HEK293T (cell line): ENCODE measurements around the gene CTTNBP2.

Experiments
- CTCF ChIA-PET: fragments of 350-600 bp; formaldehyde crosslinking; extraction: SDS; loops from one replicate; lab custom pipeline; 2021; ENCODE audit warnings: antibody characterized with exemption, inconsistent platforms; lab: Yijun Ruan, JAX
- POLR2A ChIA-PET: fragments of 350-600 bp; formaldehyde crosslinking; extraction: SDS; loops from one replicate; lab custom pipeline; 2020; ENCODE audit warnings: antibody characterized with exemption, inconsistent platforms; lab: Yijun Ruan, JAX
- DNase-seq: peaks from one replicate; pipeline ENCODE4 v3.0.0; 2012; ENCODE audit warnings: mixed read lengths; ENCODE audit errors: extremely low spot score
- ARNT ChIP-seq: fragments of 450-650 bp; IDR thresholded peaks from 2 replicates; pipeline ENCODE4 v1.6.1; 2017; ENCODE audit warnings: mild to moderate bottlenecking
- BHLHE40 ChIP-seq: fragments of 450-650 bp; IDR thresholded peaks from 2 replicates; pipeline ENCODE4 v1.6.1; 2016; ENCODE audit warnings: mild to moderate bottlenecking, moderate library complexity, borderline replicate concordance
- CTBP1 ChIP-seq: fragments of 450-650 bp; IDR thresholded peaks from 2 replicates; pipeline ENCODE4 v1.6.1; 2016; ENCODE audit warnings: borderline replicate concordance
- ELF4 ChIP-seq: fragments of 450-650 bp; IDR thresholded peaks from 2 replicates; pipeline ENCODE4 v1.6.1; 2017; ENCODE audit warnings: antibody characterized with exemption
- FOXA1 ChIP-seq: fragments of 450-650 bp; IDR thresholded peaks from 2 replicates; pipeline ENCODE4 v1.6.1; 2016; ENCODE audit warnings: mild to moderate bottlenecking
- FOXK2 ChIP-seq: fragments of 450-650 bp; IDR thresholded peaks from 2 replicates; pipeline ENCODE4 v1.6.1; 2016; ENCODE audit warnings: mild to moderate bottlenecking
- FOXM1 ChIP-seq: fragments of 450-650 bp; IDR thresholded peaks from 2 replicates; pipeline ENCODE4 v1.6.1; 2017; ENCODE audit warnings: mild to moderate bottlenecking, borderline replicate concordance
- HDGF ChIP-seq: fragments of 450-650 bp; IDR thresholded peaks from 2 replicates; pipeline ENCODE4 v1.6.1; 2017; ENCODE audit warnings: antibody characterized with exemption, borderline replicate concordance
- L3MBTL2 ChIP-seq: fragments of 450-650 bp; conservative IDR thresholded peaks from 2 replicates; pipeline ENCODE4 v1.6.1; 2016; ENCODE audit warnings: mild to moderate bottlenecking
- LEF1 ChIP-seq: fragments of 450-650 bp; IDR thresholded peaks from 2 replicates; pipeline ENCODE4 v1.6.1; 2017; ENCODE audit warnings: mild to moderate bottlenecking, borderline replicate concordance
- NFRKB ChIP-seq: fragments of 450-650 bp; IDR thresholded peaks from 2 replicates; pipeline ENCODE4 v1.6.1; 2016; ENCODE audit warnings: mild to moderate bottlenecking, moderate library complexity
- PKNOX1 ChIP-seq: fragments of 450-650 bp; IDR thresholded peaks from 2 replicates; pipeline ENCODE4 v1.6.1; 2016
- SP1 ChIP-seq: fragments of 450-650 bp; IDR thresholded peaks from 2 replicates; pipeline ENCODE4 v1.6.1; 2017
- SUZ12 ChIP-seq: fragments of 450-650 bp; IDR thresholded peaks from 2 replicates; pipeline ENCODE4 v1.6.1; 2016; ENCODE audit warnings: mild to moderate bottlenecking
- TARDBP ChIP-seq: fragments of 450-650 bp; IDR thresholded peaks from 2 replicates; pipeline ENCODE4 v1.6.1; 2016
- ZNF384 ChIP-seq: fragments of 450-650 bp; IDR thresholded peaks from 2 replicates; pipeline ENCODE4 v1.6.1; 2016

Gene CTTNBP2

GRCh38 chr7:117848941-117849340 is 24.3 kb downstream of the CTTNBP2 start:
- TF ChIP-seq ELF4 (no peak), SUZ12 (no peak), ZNF384 (no peak), CTBP1 (no peak), FOXM1 (no peak), NFRKB (no peak)
- CTCF ChIA-PET = no interaction called here
- POLR2A ChIA-PET = no interaction called here
- DNase-seq = no peak

- no peak for TF ChIP-seq ZNF384
- TF ChIP-seq HDGF = no peak
- no peak for TF ChIP-seq SUZ12
- no peak for TF ChIP-seq L3MBTL2
- no peak for TF ChIP-seq LEF1
- DNase-seq = no peak
- POLR2A ChIA-PET = no interaction called here
- CTCF ChIA-PET = no interaction called here
Measured at GRCh38 chr7:117844678-117845077, 28.6 kb downstream of the CTTNBP2 start.

GRCh38 chr7:117841611-117842010 is 31.6 kb downstream of the CTTNBP2 start:
- TF ChIP-seq SUZ12 (no peak), NFRKB (no peak), FOXA1 (no peak), PKNOX1 (no peak), CTBP1 (no peak), LEF1 (no peak), SP1 (no peak), ARNT (no peak), BHLHE40 (no peak), HDGF (no peak), TARDBP (no peak), ELF4 (no peak), FOXM1 (no peak), ZNF384 (no peak), FOXK2 (no peak), L3MBTL2 (no peak)
- ChIA-PET CTCF (interaction anchor here (0.7 kb wide), 1 partner anchor 358 kb away, joined by 5 read pairs; no protein-coding TSS in a partner anchor), POLR2A (no interaction called here)
- no peak for DNase-seq

GRCh38 chr7:117841011-117841410 is 32.2 kb downstream of the CTTNBP2 start:
- DNase-seq = no peak
- ChIA-PET POLR2A (no interaction called here), CTCF (interaction anchor here (0.7 kb wide), 1 partner anchor 722 kb away, joined by 8 read pairs; no protein-coding TSS in a partner anchor)
- TF ChIP-seq ARNT (no peak), TARDBP (no peak), LEF1 (no peak), SUZ12 (no peak), PKNOX1 (no peak), NFRKB (no peak), HDGF (no peak), FOXM1 (no peak), ELF4 (no peak), L3MBTL2 (no peak), ZNF384 (no peak), CTBP1 (no peak), SP1 (no peak), BHLHE40 (no peak), FOXA1 (no peak), FOXK2 (no peak)

- ChIA-PET CTCF (no interaction called here), POLR2A (no interaction called here)
- TF ChIP-seq CTBP1 (no peak), ELF4 (no peak), PKNOX1 (no peak), BHLHE40 (no peak), FOXA1 (no peak), SP1 (no peak), ZNF384 (no peak), TARDBP (no peak), HDGF (no peak), LEF1 (no peak), L3MBTL2 (no peak), ARNT (no peak), FOXM1 (no peak), SUZ12 (no peak), FOXK2 (no peak), NFRKB (no peak)
- no peak for DNase-seq
Measured at GRCh38 chr7:117839507-117839906, 33.7 kb downstream of the CTTNBP2 start.

GRCh38 chr7:117837841-117838240 is 35.4 kb downstream of the CTTNBP2 start:
- TF ChIP-seq ZNF384 (no peak), SP1 (no peak), FOXK2 (no peak), LEF1 (no peak), PKNOX1 (no peak), L3MBTL2 (no peak), NFRKB (no peak), ELF4 (no peak), CTBP1 (no peak), FOXM1 (no peak), TARDBP (no peak), HDGF (no peak), BHLHE40 (no peak), FOXA1 (no peak), SUZ12 (no peak)
- DNase-seq = no peak
- ChIA-PET POLR2A (no interaction called here), CTCF (no interaction called here)
